Measurements from ENCODE around the gene TCAP. TPM values are rescaled to one million over a fixed set of nuclear protein-coding genes. Genes with fewer than 3 reads are reported as not detected.

TCAP gene
- total and polyA plus RNA-seq, 10 donors = 1.5 to 3.2 (median 2.2) TPM

GRCh38 chr17:39701784-39702422 lies 36.8 kb downstream of the TCAP start:
- H3K4me3 ChIP-seq = no peak overlapping the region
- H3K27me3 ChIP-seq (replicated peaks in 1 of 7) = peaks cover 0 to 40% (median 24%) of the 10 kb centered on the region in 7 donors
- H3K27ac ChIP-seq = no peak overlapping the region
- 72 to 88% (median 82%) methylated on average over 4 of the region's 4 CpGs for whole genome bisulfite sequencing, 5 donors
- no peaks in the 10 kb centered on the region for H3K36me3 ChIP-seq
- TF ChIP-seq CTCF (IDR thresholded peaks at IDR 0.05 in 8 of 11, conservative IDR thresholded peaks at IDR 0.05 in 3 of 11) = no peak
- no peak for TF ChIP-seq POLR2A (IDR thresholded peaks at IDR 0.05)
- TF ChIP-seq POLR2AphosphoS5 (IDR thresholded peaks at IDR 0.05) = no peak
- intact Hi-C loops (cut with DNase I; ENCODE audit: low total_unique reads) = no loop called here
- H3K4me1 ChIP-seq = peaks cover 0 to 25% (median 6%) of the 10 kb centered on the region in 6 donors
- no peaks in the 10 kb centered on the region for H3K9me3 ChIP-seq
- DNase-seq = no peak

GRCh38 chr17:39702901-39703893 lies 38.0 kb downstream of the TCAP start:
- TF ChIP-seq POLR2A (IDR thresholded peaks at IDR 0.05) (no peak), CTCF (IDR thresholded peaks at IDR 0.05 in 8 of 11, conservative IDR thresholded peaks at IDR 0.05 in 3 of 11) (no peak), POLR2AphosphoS5 (IDR thresholded peaks at IDR 0.05) (no peak)
- WGBS, 5 donors = 73 to 85% (median 79%) methylated on average over 12 of the region's 12 CpGs
- DNase-seq = no peak
- intact Hi-C loops (cut with DNase I; ENCODE audit: low total_unique reads) = no loop called here
- Histone ChIP-seq H3K4me1 (peaks cover 0 to 32% (median 8%) of the 10 kb centered on the region in 6 donors), H3K9me3 (no peaks in the 10 kb centered on the region), H3K4me3 (no peak overlapping the region), H3K27me3 (replicated peaks in 1 of 7) (peaks cover 0 to 40% (median 24%) of the 10 kb centered on the region in 7 donors), H3K36me3 (peaks cover 0 to 7% (median 0%) of the 10 kb centered on the region in 6 donors), H3K27ac (no peak overlapping the region)

- H3K9me3 ChIP-seq = no peaks in the 10 kb centered on the region
- no peak for DNase-seq
- no peak overlapping the region for H3K4me3 ChIP-seq
- peaks cover 0 to 34% (median 24%) of the 10 kb centered on the region in 7 donors for H3K27me3 ChIP-seq (replicated peaks in 1 of 7)
- peaks cover 0 to 32% (median 8%) of the 10 kb centered on the region in 6 donors for H3K4me1 ChIP-seq
- WGBS, 5 donors = 74 to 96% (median 88%) methylated on average over 5 of the region's 5 CpGs
- TF ChIP-seq CTCF (IDR thresholded peaks at IDR 0.05 in 8 of 11, conservative IDR thresholded peaks at IDR 0.05 in 3 of 11) (no peak), POLR2AphosphoS5 (IDR thresholded peaks at IDR 0.05) (no peak), POLR2A (IDR thresholded peaks at IDR 0.05) (no peak)
- H3K27ac ChIP-seq = no peak overlapping the region
- intact Hi-C loops (cut with DNase I; ENCODE audit: low total_unique reads) = no loop called here
- H3K36me3 ChIP-seq = peaks cover 0 to 15% (median 0%) of the 10 kb centered on the region in 6 donors
These were observed 38.8 kb downstream of the TCAP start for GRCh38 chr17:39703913-39704312.

All from spleen (tissue), 11 donors.